8988T (cell line): Measurements from ENCODE around the gene IZUMO1R.
"Not testable (repeated sequence)": the region's sequence is repeated elsewhere in the genome, so short reads cannot be mapped to it uniquely, and the experiment has no call there.

Experiments used
- DNase-seq: peaks from one replicate; pipeline ENCODE4 v3.0.0; 2011

IZUMO1R gene

GRCh38 chr11:94303966-94304958 is at the start of gene IZUMO1R:
Gene IZUMO1R, plus strand, starts transcription at chr11:94304580. Its CDS starts 1,057 bp downstream, at chr11:94305637.
- DNase-seq = no peak

GRCh38 chr11:94271885-94272372 is 32.5 kb upstream of the IZUMO1R start:
- DNase-seq = no peak

- no peak for DNase-seq
Observed at GRCh38 chr11:94272738-94273313, 31.6 kb upstream of the IZUMO1R start.

GRCh38 chr11:94275961-94276360 is 28.4 kb upstream of the IZUMO1R start:
- DNase-seq = no peak

GRCh38 chr11:94276943-94277342 is 27.4 kb upstream of the IZUMO1R start:
- DNase-seq = no peak

- not testable (repeated sequence) for DNase-seq
Observed at GRCh38 chr11:94278207-94278606, 26.2 kb upstream of the IZUMO1R start.

- DNase-seq = no peak
Observed at GRCh38 chr11:94279996-94280395, 24.4 kb upstream of the IZUMO1R start.

- DNase-seq = no peak
Observed at GRCh38 chr11:94281324-94281723, 23.1 kb upstream of the IZUMO1R start.

GRCh38 chr11:94283678-94284077 is 20.7 kb upstream of the IZUMO1R start:
- no peak for DNase-seq

- no peak for DNase-seq
Observed at GRCh38 chr11:94295534-94295933, 8.8 kb upstream of the IZUMO1R start.

- DNase-seq = no peak
Observed at GRCh38 chr11:94297985-94298576, 6.3 kb upstream of the IZUMO1R start.

GRCh38 chr11:94302776-94303175 is 1.6 kb upstream of the IZUMO1R start:
- no peak for DNase-seq

- DNase-seq = no peak
Observed at GRCh38 chr11:94305146-94305545, 766 bp downstream of the IZUMO1R start.

- DNase-seq = no peak
Observed at GRCh38 chr11:94307101-94307791, 2.9 kb downstream of the IZUMO1R start.

- no peak for DNase-seq
Observed at GRCh38 chr11:94308024-94308423, 3.6 kb downstream of the IZUMO1R start.

GRCh38 chr11:94309757-94310156 is 5.4 kb downstream of the IZUMO1R start:
- DNase-seq = no peak

- DNase-seq = no peak
Observed at GRCh38 chr11:94310191-94310875, 6.0 kb downstream of the IZUMO1R start.

GRCh38 chr11:94312339-94312738 is 8.0 kb downstream of the IZUMO1R start:
- DNase-seq = no peak

GRCh38 chr11:94314064-94314463 is 9.7 kb downstream of the IZUMO1R start:
- DNase-seq = no peak

- DNase-seq = no peak
Observed at GRCh38 chr11:94315664-94316063, 11.3 kb downstream of the IZUMO1R start.

GRCh38 chr11:94322501-94322900 is 18.1 kb downstream of the IZUMO1R start:
- DNase-seq = no peak

- peak; percentile 31 for DNase-seq
Observed at GRCh38 chr11:94325681-94326080, 21.3 kb downstream of the IZUMO1R start.
